Left renal pelvis (tissue), 4 donors: ENCODE measurements around the gene GPR61. TPM values are rescaled to one million over a fixed set of nuclear protein-coding genes. Genes with fewer than 3 reads are reported as not detected.

Experiments
- DNase-seq, 4 donors: peaks; one replicate each; pipeline ENCODE4 v3.0.0-alpha.2; 2013; ENCODE audit warnings: low read depth in 4 of 4, low spot score in 3 of 4
- polyA plus RNA-seq, 4 donors: library from polyadenylated mRNA; unstranded; fragments of 120-200 nt; gene quantifications; one replicate each; pipeline ENCODE4 v1.2.1, GENCODE V29; 2013; ENCODE audit not compliant: insufficient read length in 4 of 4

Gene GPR61
- polyA plus RNA-seq, 4 donors, result 0.23 to 1.7 (median 0.76) TPM

DNA sequence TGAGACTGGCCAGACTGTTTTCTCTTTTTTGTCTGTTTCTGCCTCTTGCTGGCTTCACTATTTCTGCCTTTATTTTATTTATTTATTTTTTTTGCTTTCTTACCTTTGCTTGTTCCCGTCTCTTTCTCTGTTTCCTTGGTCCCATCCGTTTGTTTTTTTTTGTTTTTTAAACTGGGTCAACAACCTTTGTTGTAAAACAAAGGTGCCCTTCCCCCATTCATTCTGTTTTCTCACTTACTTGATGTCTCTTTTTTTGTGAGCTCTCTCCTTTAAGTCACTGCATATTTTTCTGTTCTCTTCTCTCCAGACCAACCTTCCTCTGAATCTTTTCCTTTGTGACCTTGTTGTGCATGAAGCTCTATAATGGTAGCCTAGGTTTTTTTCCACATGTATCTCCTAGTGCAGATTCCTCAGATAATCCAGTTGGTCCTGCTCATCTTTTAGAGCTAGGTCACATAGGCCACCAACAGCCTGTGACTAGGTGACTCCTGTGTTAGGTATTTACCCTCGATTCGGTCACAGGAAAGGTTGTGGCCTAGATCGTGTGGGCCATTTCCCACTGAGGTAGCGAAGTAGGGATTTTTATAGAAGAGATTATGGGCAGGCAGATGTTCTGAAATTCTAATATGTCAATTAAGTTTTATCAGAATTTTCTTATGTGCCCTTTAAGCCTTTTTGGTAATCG, 24.7 kb downstream of the GPR61 start:
- DNase-seq, result no peak

DNA sequence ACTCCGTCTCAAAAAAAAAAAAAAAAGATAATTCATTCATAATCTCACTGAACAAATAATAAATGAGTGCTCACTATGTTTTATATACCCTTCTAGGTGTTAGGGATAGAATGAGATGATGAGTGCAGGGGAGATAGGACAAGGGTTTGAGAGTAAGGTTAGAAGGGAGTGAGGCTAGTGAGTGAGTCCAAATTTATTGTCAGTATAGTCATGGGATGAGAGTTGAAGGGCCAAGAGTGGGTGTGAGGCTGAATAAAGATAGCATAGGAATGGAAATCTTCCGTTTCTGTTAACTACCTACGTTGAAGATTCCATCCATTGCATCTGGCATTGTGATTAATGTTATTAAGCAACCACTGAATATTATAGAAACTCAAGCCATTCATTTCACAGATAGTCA, 25.6 kb downstream of the GPR61 start:
- DNase-seq, result no peak

DNA sequence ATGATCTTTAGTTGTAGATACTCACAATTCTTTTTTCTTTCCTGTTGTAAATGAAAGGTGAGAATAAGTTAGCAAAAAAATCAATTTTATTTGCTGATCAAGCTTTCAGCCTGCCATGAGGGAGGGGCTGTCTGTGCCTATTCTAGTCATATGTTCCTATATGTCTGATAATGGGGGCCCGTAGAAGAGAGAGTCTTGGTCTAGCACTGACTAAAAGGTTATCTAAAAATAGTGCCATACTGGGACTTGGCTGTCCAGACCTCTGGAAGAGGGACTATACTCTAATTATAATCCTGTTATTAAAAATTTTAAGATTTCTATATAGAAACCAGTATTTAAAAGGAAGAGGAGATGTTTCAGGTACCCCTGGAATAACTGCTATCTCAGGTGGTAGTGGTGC, 27.3 kb downstream of the GPR61 start:
- no peak for DNase-seq

DNA sequence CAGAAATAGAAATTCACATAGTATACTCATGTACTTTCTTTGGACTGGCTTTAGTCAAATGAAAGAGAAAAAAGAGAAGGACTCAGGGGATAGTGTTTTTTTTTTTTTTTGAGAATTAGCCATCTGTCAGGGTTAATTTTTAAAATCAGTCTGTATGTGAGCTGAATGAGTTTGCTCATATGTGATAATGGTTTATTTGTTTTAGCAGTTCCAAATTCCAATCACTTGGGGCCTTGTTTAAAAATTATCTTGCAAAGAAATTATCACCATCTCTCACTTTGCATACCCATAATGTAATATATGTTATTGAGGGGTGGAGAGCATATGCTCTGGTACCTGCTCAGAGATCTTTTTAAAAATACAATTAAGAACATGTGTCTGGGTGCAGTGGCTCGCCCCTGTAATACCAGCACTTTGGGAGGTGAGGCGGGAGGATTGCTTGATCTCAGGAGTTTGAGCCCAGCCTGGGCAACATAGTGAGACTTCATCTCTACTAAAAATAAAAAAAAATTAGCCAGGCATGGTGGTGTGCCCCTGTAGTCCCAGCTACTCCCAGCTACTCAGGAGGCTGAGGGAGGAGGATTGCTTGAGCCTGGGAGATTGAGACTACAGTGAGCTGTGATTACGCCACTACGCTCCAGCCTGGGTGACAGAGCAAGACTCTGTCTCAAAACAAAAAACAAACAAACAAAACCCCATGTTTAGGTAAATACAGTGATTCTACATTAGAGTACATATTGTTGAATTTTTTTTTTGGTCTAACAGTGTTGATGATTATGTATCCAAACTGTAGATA, 28.4 kb downstream of the GPR61 start:
- DNase-seq, result no peak

DNA sequence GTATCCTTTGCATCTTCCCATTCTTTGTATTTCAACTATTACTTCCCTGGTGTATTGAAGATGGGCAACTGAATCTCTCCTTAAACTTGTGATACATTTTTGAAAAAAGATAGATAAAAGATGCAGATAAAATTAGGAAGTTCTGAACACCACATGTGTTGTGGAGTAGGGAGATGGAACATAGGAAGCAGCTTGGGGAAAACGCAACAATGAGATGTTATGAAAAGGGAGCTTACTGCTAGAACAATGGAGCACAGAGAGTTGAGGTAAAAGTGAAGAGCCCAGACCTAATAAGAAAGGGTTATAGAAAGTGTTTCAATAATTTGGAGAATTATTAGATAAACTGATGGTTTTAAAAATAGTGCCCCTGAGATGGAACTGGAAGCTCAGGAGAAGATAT, 29.7 kb downstream of the GPR61 start:
- no peak for DNase-seq

DNA sequence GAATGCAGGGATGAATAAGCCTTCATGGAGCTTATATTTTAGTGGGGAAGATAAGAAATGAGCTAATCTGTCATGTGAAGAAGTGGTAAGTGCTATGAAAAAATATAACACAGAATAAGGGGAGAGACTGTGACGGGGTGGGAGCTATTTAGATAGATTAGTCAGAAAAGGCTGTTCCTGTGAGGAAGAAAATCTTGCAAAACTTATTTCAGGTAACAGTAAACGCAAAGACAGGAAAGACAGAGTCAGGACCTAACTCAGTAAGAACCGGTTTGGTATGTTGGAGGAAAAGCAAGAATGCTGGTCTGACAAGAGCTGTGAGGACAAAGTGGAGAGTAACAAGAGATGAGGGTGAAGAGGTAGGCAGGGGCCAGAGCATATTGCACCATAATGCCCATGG, 30.7 kb downstream of the GPR61 start:
- no peak for DNase-seq

DNA sequence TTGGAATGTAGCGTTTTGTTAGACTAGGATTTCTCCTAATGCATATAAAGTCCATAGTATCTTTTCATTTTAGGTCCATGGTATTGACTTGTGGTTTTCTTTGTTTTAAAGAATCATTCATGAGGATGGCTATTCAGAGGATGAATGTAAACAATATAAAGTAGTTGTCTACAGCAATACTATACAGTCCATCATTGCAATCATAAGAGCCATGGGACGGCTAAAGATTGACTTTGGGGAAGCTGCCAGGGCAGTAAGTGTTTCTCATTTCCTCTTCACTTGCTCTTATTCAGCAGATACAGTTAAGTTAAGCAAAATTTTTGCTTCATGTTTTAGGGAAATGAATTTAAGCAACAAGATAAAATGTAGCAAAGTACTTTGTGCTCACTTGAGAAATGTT, 34.1 kb downstream of the GPR61 start:
- DNase-seq, result no peak

DNA sequence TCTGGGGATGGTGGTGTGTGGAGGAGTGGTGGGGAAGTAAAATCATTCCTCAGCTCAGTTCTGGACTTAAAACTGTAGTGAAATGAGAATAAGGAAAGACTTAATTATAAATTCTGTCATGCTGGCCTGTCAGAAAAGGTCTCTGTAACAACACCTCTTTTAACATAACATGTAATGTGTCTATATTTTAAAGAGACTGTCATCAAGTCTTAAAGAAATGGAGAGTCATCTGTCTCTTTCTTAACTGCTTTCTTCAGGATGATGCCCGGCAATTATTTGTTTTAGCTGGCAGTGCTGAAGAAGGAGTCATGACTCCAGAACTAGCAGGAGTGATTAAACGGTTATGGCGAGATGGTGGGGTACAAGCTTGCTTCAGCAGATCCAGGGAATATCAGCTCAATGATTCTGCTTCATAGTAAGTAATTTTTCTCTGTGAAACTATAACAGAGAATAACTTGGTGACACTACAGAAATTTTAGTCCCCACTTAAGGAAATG, 39.3 kb downstream of the GPR61 start:
- no peak for DNase-seq

DNA sequence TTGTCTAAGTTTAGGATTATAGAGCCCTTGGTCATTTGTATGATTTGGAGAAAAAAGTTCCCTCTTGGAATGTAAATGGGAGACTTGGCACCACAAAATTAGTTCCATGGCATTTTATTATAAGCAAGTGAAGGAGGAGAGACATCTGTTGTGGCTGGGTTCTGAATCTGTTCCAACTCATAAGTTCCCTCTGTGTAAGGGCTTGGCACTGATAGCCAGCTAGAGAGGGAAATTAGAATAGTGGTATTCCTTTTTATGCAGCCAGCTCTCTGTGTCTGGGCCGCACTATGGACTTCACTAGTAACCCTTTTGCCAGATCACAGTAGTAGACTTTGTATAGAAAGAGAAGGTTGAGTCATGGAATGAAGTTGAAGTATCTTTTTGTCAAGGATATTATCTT, 39.8 kb downstream of the GPR61 start:
- no peak for DNase-seq

DNA sequence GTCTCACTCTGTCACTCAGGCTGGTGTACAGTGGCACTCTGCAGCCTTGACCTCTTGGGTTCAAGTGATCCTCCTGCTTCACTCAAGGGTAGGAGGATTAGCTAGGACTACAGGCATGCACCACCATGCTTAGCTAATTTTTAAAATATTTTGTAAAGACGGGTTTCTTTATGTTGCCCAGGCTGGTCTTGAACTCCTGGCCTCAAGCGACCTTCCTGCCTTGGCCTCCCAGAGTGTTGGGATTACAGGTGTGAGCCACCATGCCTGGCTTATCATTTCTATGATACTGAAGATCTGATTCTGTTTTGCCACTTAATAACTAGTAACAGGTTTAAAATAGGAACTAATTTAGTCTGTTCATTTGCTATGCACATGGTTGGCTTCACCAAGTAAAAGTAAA, 42.3 kb downstream of the GPR61 start:
- DNase-seq, result no peak

DNA sequence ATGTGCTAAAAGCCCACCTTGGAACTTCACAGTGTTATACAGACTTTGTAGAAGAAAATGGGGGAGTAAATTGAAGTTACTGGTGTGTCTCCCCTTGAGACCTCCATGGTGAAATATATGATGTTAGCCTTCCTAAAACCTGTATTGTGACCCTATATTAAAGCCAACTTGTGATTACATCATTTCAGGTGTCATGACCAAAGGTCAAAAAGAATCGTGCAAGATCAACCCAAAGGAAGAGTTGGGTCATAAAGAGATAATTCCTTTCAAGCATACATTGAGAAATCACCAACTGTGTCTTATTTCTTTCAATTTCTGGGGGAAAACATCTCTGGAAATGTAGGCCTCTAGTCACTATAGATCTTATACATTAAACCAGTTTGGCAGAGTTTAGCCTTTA, 45.1 kb downstream of the GPR61 start:
- DNase-seq, result no peak

DNA sequence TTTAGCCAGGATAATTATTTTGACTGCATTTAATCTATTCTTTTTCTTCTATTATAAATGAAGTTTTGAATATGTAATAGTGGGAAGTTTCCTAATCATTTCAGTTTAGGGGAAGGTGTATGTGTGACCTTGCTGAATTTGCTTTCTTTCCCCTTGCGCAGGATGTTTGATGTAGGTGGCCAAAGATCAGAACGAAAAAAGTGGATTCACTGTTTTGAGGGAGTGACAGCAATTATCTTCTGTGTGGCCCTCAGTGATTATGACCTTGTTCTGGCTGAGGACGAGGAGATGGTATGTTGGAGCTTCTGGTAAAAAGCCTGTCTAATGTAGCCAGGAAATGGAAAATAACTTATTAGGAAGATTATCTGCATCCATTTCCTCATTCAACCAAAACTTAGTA, 46.4 kb downstream of the GPR61 start:
- DNase-seq, result no peak

DNA sequence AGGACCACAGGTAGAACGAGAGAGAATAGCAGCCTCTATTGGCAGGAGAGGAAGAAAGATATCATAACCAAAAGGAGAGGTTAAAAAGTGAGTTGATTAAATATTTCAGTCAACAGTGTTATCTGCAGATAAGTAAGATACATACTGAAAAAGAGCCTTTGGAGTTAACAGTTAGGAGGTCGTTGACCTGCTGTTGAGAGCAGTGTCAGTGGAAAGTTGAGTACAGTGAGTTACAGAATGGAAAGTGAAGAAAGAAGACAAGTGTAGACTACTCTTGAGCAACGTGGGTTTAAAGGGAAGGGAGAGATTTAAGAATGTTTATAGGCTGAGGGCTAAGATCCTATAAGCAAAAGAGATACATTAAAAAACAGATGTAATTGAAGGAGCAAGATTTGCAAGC, 49.5 kb downstream of the GPR61 start:
- no peak for DNase-seq

DNA sequence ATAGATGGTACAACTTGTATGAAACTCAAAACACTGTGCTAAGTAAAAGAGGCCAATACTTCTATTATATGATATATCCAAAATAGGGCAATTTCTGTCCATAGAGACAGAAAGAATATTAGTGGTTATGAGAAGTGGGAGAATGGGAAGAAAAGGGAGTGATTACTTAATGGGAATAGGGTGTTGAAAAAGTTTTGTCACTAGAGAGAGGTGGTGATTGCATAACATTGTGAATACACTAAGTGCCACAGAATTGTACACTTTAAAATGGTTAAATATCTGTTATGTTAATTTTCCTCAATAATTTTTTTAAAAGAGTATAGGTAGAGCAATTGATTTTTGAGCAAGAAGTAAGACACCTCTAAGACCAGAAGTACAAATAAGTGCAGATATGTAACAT, 50.0 kb downstream of the GPR61 start:
- no peak for DNase-seq

DNA sequence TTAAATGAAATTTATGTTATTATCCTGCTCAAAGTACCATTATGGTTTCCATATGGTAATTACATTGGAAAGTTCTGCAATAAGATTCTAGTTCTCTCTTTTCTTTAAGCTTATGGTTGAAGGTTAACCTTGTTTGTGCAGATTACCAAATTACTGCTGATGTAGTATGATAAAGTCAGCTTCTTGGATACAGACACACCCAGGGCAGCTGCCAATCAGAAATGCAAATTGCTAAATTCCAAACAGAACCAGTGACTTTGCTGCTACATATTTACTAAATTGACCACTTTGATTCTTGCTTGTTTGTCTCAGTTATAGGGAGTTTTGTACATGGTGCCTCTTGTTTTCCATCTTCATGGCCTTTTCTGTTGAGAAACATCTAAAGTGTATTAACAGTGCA, 53.2 kb downstream of the GPR61 start:
- DNase-seq, result no peak

DNA sequence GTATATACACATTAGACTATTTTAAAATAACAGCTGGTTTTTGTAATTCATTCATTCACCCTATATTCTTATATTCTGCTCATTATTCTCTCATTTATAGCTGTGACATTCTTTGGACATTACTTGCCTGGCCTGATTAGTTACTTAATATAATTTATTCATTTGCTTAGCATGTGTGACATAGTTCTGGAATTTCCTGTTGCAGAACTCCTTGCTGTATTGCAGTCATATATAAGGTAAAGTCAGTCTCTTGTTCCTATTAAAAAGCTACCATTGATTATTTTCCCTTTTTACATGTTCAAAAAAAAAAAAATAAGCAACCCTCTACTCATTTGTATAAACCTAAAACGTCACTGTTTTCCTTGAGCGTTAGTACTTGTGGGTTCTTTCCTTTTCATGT, 55.9 kb downstream of the GPR61 start:
- DNase-seq, result no peak

Other genes starting within 250 kb of the GPR61 start
- gene MYBPHL, start 232.9 kb upstream of the GPR61 start, polyA plus RNA-seq, result under 1 TPM in 2 of 4 donors, not detected in 2; 0.23 to 0.32 TPM
- gene SORT1, start 142.0 kb upstream of the GPR61 start, polyA plus RNA-seq, result 10 to 100 TPM; 25.7 to 63.4 (median 58.9) TPM
- gene PSMA5, start 113.4 kb upstream of the GPR61 start, polyA plus RNA-seq, result 100 to 1,000 TPM in 2 of 4 donors, 10 to 100 TPM in 2; 70.2 to 119 (median 98.0) TPM
- gene SYPL2, start 73.3 kb upstream of the GPR61 start, polyA plus RNA-seq, result 10 to 100 TPM in 3 of 4 donors, 1 to 10 TPM in 1; 5.3 to 16.4 (median 11.7) TPM
- gene ATXN7L2, start 56.0 kb upstream of the GPR61 start, polyA plus RNA-seq, result 10 to 100 TPM in 2 of 4 donors, 1 to 10 TPM in 2; 7.3 to 17.6 (median 12.7) TPM
- 1 to 10 TPM; 6.1 to 9.7 (median 8.2) TPM for gene CYB561D1, start 45.8 kb upstream of the GPR61 start, polyA plus RNA-seq
- 1 to 10 TPM; 8.0 to 9.2 (median 8.7) TPM for gene AMIGO1, start 30.1 kb upstream of the GPR61 start, polyA plus RNA-seq
- gene GNAI3, start 8.7 kb downstream of the GPR61 start, polyA plus RNA-seq, result 10 to 100 TPM; 10.9 to 15.4 (median 12.7) TPM
- not detected for gene GNAT2, start 79.7 kb downstream of the GPR61 start, polyA plus RNA-seq
- gene AMPD2, start 80.0 kb downstream of the GPR61 start, polyA plus RNA-seq, result 10 to 100 TPM; 40.7 to 62.4 (median 53.7) TPM
- gene GSTM4, start 116.2 kb downstream of the GPR61 start, polyA plus RNA-seq, result 10 to 100 TPM; 30.7 to 70.5 (median 57.7) TPM
- gene GSTM2, start 128.2 kb downstream of the GPR61 start, polyA plus RNA-seq, result 100 to 1,000 TPM; 172 to 269 (median 243) TPM
- 100 to 1,000 TPM in 1 of 4 donors, 1 to 10 TPM in 3; 1.6 to 112 (median 3.3) TPM for gene GSTM1, start 147.9 kb downstream of the GPR61 start, polyA plus RNA-seq
- gene GSTM5, start 172.4 kb downstream of the GPR61 start, polyA plus RNA-seq, result 10 to 100 TPM; 36.1 to 67.9 (median 53.6) TPM
- gene GSTM3, start 201.2 kb downstream of the GPR61 start, polyA plus RNA-seq, result 100 to 1,000 TPM; 105 to 269 (median 250) TPM
- gene EPS8L3, start 224.1 kb downstream of the GPR61 start, polyA plus RNA-seq, result under 1 TPM in 3 of 4 donors, not detected in 1; 0.46 to 0.83 (median 0.69) TPM